HEK293 (cell line): Measurements from ENCODE around the gene NOP56.

Experiments used
- CTCF ChIA-PET: fragments of 350-600 bp; formaldehyde crosslinking; extraction: SDS; loops from one replicate; lab custom pipeline; 2021; ENCODE audit warnings: antibody characterized with exemption; lab: Yijun Ruan, JAX
- POLR2A ChIA-PET: fragments of 300-600 bp; formaldehyde crosslinking; extraction: SDS; loops from one replicate; lab custom pipeline; 2020; ENCODE audit warnings: antibody characterized with exemption, inconsistent platforms; lab: Yijun Ruan, JAX
- H3K27ac ChIP-seq: fragments of 200-500 bp; sonication (Bioruptor generic); 2 replicates; pipeline ENCODE4 v1.5.1; 2014; ENCODE audit warnings: low read depth, low read length, control low read depth, inconsistent platforms; ENCODE audit errors: extremely low read depth
- H3K36me3 ChIP-seq, 2 experiments: fragments of 200-500 bp in 1 of 2; sonication (Bioruptor generic) in 1 of 2; 1 replicate in 1 of 2; 2 replicates in 1 of 2; pipeline ENCODE4 v1.5.1; 2014 to 2017; ENCODE audit warnings: inconsistent platforms in 2 of 2, low read length in 2 of 2; ENCODE audit not compliant: control insufficient read depth in 2 of 2, insufficient read depth in 1 of 2
- H3K4me1 ChIP-seq: fragments of 200-500 bp; sonication (Bioruptor generic); 2 replicates; pipeline ENCODE4 v1.5.1; 2014; ENCODE audit warnings: mild to moderate bottlenecking, low read length, inconsistent platforms; ENCODE audit not compliant: control insufficient read depth, insufficient read depth
- H3K4me3 ChIP-seq: 2 replicates; pipeline ENCODE4 v1.5.1; 2011; ENCODE audit warnings: low read depth, mild to moderate bottlenecking, control low read depth, low read length, moderate library complexity
- H3K9me3 ChIP-seq: fragments of 200-500 bp; sonication (Bioruptor generic); 2 replicates; pipeline ENCODE4 v1.5.1; 2014; ENCODE audit warnings: low read depth, low read length, inconsistent platforms; ENCODE audit not compliant: control insufficient read depth, insufficient read depth
- SALL2 ChIP-seq: fragments of 450-650 bp; formaldehyde crosslinking; IDR thresholded peaks from 2 replicates; pipeline ENCODE4 v1.5.0; 2017; ENCODE audit warnings: missing biosample characterization, mild to moderate bottlenecking, missing genetic modification characterization, borderline replicate concordance
- TRIM28 ChIP-seq: IDR thresholded peaks from 2 replicates; pipeline ENCODE4 v1.6.1; 2011; ENCODE audit warnings: low read length, control low read depth, borderline replicate concordance
- YY2 ChIP-seq: fragments of 450-650 bp; formaldehyde crosslinking; IDR thresholded peaks from 2 replicates; pipeline ENCODE4 v1.5.1; 2016; ENCODE audit warnings: missing biosample characterization, missing genetic modification characterization
- ZFP3 ChIP-seq: fragments of 450-650 bp; formaldehyde crosslinking; IDR thresholded peaks from 2 replicates; pipeline ENCODE4 v1.5.1; 2016; ENCODE audit warnings: low read depth, missing biosample characterization, missing genetic modification characterization
- ZIC2 ChIP-seq: fragments of 450-650 bp; formaldehyde crosslinking; IDR thresholded peaks from 2 replicates; pipeline ENCODE4 v1.5.1; 2016; ENCODE audit warnings: missing biosample characterization, missing genetic modification characterization
- ZNF133 ChIP-seq: fragments of 450-650 bp; formaldehyde crosslinking; IDR thresholded peaks from 2 replicates; pipeline ENCODE4 v1.5.1; 2016; ENCODE audit warnings: missing biosample characterization, missing genetic modification characterization
- ZNF138 ChIP-seq: fragments of 450-650 bp; formaldehyde crosslinking; IDR thresholded peaks from 2 replicates; pipeline ENCODE4 v1.5.1; 2016; ENCODE audit warnings: missing biosample characterization, missing genetic modification characterization, borderline replicate concordance
- ZNF155 ChIP-seq: fragments of 450-650 bp; formaldehyde crosslinking; IDR thresholded peaks from 2 replicates; pipeline ENCODE4 v1.5.1; 2016; ENCODE audit warnings: missing biosample characterization, missing genetic modification characterization
- ZNF221 ChIP-seq: fragments of 450-650 bp; formaldehyde crosslinking; IDR thresholded peaks from 2 replicates; pipeline ENCODE4 v1.5.1; 2017; ENCODE audit warnings: missing biosample characterization, missing genetic modification characterization, borderline replicate concordance
- ZNF394 ChIP-seq: fragments of 450-650 bp; formaldehyde crosslinking; IDR thresholded peaks from 2 replicates; pipeline ENCODE4 v1.5.1; 2016; ENCODE audit warnings: missing biosample characterization, missing genetic modification characterization, mild to moderate bottlenecking, moderate library complexity, borderline replicate concordance
- ZNF423 ChIP-seq: fragments of 450-650 bp; formaldehyde crosslinking; IDR thresholded peaks from 2 replicates; pipeline ENCODE4 v1.5.1; 2016; ENCODE audit warnings: missing biosample characterization, missing genetic modification characterization
- ZNF501 ChIP-seq: fragments of 450-650 bp; formaldehyde crosslinking; IDR thresholded peaks from 2 replicates; pipeline ENCODE4 v1.5.1; 2016; ENCODE audit warnings: missing biosample characterization, missing genetic modification characterization
- ZNF707 ChIP-seq: fragments of 450-650 bp; formaldehyde crosslinking; IDR thresholded peaks from 2 replicates; pipeline ENCODE4 v1.5.1; 2016; ENCODE audit warnings: missing biosample characterization, missing genetic modification characterization
- ZNF76 ChIP-seq: fragments of 450-650 bp; formaldehyde crosslinking; IDR thresholded peaks from 2 replicates; pipeline ENCODE4; 2016; ENCODE audit warnings: low read depth, missing biosample characterization, missing genetic modification characterization, borderline replicate concordance
- ZNF791 ChIP-seq: fragments of 450-650 bp; formaldehyde crosslinking; IDR thresholded peaks from 2 replicates; pipeline ENCODE4 v1.5.1; 2016; ENCODE audit warnings: missing biosample characterization, missing genetic modification characterization
- ZXDB ChIP-seq: fragments of 450-650 bp; formaldehyde crosslinking; IDR thresholded peaks from 2 replicates; pipeline ENCODE4 v1.5.1; 2016; ENCODE audit warnings: missing biosample characterization, missing genetic modification characterization
- TF ChIP-seq, protein P1 (sequence below): fragments of 450-650 bp; formaldehyde crosslinking; IDR thresholded peaks from 2 replicates; pipeline ENCODE4 v1.5.1; 2016; ENCODE audit warnings: missing biosample characterization, missing genetic modification characterization, low read depth
- TF ChIP-seq, protein P2 (sequence below): sonication (generic); formaldehyde crosslinking; IDR thresholded peaks from 2 replicates; pipeline ENCODE4 v1.8.1; 2022; ENCODE audit warnings: mild to moderate bottlenecking, moderate library complexity, missing genetic modification reagents
- TF ChIP-seq, protein P3 (sequence below): fragments of 450-650 bp; formaldehyde crosslinking; IDR thresholded peaks from 2 replicates; pipeline ENCODE4 v1.5.1; 2016; ENCODE audit warnings: missing biosample characterization, missing genetic modification characterization
- TF ChIP-seq, protein P4 (sequence below): fragments of 450-650 bp; formaldehyde crosslinking; conservative IDR thresholded peaks from 2 replicates; pipeline ENCODE4 v1.5.1; 2016; ENCODE audit warnings: low read depth, missing biosample characterization, missing genetic modification characterization
- TF ChIP-seq, protein P5 (sequence below): fragments of 450-650 bp; formaldehyde crosslinking; IDR thresholded peaks from 2 replicates; pipeline ENCODE4; 2016; ENCODE audit warnings: missing biosample characterization, missing genetic modification characterization
- TF ChIP-seq, protein P6 (sequence below): fragments of 450-650 bp; formaldehyde crosslinking; IDR thresholded peaks from 2 replicates; pipeline ENCODE4 v1.5.1; 2017; ENCODE audit warnings: missing biosample characterization, missing genetic modification characterization
- TF ChIP-seq, protein P7 (sequence below): fragments of 450-650 bp; formaldehyde crosslinking; IDR thresholded peaks from 2 replicates; pipeline ENCODE4 v1.5.1; 2017; ENCODE audit warnings: missing biosample characterization, missing genetic modification characterization

Gene NOP56

DNA sequence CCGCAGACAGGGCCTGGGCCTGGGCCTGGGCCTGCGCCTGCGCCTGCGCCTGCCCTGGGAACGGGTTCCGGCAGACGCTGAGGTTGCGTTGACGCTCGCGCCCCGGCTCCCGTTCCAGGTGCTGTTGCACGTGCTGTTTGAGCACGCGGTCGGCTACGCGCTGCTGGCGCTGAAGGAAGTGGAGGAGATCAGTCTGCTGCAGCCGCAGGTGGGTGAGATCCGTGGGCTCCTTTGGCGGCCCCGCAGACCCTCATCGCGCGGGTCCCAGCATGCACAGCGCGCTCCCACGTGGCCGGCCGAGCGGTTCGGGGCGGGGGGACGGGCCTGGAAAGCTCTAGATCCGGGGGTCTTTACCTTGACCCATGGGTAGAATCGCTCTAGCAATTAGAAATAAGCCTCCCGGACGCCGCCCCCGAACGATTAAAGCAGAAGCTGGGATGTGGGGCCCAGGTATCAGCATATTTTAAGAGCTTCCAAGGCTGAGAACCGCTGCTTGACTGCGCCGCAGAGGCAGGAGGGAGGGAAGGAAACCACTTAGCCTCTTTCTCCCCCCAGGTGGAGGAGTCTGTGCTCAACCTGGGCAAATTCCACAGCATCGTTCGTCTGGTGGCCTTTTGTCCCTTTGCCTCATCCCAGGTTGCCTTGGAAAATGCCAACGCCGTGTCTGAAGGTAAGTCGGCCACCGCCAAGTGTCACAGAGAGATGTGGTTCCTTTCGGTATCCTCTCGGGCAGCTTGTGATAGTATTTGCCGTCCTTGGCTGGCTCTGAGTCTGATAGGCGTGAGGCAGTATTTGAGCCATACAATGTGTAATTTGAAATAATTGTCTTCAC lies 508 bp downstream of the NOP56 start:
- peaks cover 7% of the 10 kb centered on the region for H3K4me1 ChIP-seq
- H3K36me3 ChIP-seq: peaks cover 37 to 51% of the 10 kb centered on the region in 2 experiments
- POLR2A ChIA-PET: interaction anchor here (0.6 to 6.7 kb wide), 27 partner anchors 9 to 549 kb away, joined by 3 to 133 read pairs (median 5); partner anchors contain the start of genes IDH3B and SNRPB
- peak overlapping the region; percentile 84 for H3K4me3 ChIP-seq
- no peaks in the 10 kb centered on the region for H3K9me3 ChIP-seq
- CTCF ChIA-PET: interaction anchor here (0.5 to 16.0 kb wide), 3 partner anchors 11 to 200 kb away, joined by 3 to 166 read pairs (median 6); no protein-coding TSS in a partner anchor
- peak overlapping the region; percentile 97 for H3K27ac ChIP-seq
- TF ChIP-seq ZNF791 (tag by site-specific recombination): no peak
- TF ChIP-seq, protein P1, sequence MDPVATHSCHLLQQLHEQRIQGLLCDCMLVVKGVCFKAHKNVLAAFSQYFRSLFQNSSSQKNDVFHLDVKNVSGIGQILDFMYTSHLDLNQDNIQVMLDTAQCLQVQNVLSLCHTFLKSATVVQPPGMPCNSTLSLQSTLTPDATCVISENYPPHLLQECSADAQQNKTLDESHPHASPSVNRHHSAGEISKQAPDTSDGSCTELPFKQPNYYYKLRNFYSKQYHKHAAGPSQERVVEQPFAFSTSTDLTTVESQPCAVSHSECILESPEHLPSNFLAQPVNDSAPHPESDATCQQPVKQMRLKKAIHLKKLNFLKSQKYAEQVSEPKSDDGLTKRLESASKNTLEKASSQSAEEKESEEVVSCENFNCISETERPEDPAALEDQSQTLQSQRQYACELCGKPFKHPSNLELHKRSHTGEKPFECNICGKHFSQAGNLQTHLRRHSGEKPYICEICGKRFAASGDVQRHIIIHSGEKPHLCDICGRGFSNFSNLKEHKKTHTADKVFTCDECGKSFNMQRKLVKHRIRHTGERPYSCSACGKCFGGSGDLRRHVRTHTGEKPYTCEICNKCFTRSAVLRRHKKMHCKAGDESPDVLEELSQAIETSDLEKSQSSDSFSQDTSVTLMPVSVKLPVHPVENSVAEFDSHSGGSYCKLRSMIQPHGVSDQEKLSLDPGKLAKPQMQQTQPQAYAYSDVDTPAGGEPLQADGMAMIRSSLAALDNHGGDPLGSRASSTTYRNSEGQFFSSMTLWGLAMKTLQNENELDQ (tag by site-specific recombination): no peak
- peak; percentile 42; the same call in 1 of the 2 replicates for TF ChIP-seq ZNF501
- TF ChIP-seq, protein P2, sequence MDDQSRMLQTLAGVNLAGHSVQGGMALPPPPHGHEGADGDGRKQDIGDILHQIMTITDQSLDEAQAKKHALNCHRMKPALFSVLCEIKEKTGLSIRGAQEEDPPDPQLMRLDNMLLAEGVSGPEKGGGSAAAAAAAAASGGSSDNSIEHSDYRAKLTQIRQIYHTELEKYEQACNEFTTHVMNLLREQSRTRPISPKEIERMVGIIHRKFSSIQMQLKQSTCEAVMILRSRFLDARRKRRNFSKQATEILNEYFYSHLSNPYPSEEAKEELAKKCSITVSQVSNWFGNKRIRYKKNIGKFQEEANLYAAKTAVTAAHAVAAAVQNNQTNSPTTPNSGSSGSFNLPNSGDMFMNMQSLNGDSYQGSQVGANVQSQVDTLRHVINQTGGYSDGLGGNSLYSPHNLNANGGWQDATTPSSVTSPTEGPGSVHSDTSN (CRISPR knock-in tag): peak; percentile 60; the same call in 1 of the 2 replicates
- TF ChIP-seq ZNF76 (tag by site-specific recombination): peak; percentile 92
- no peak for TF ChIP-seq ZNF394 (tag by site-specific recombination)
- TF ChIP-seq, protein P3, sequence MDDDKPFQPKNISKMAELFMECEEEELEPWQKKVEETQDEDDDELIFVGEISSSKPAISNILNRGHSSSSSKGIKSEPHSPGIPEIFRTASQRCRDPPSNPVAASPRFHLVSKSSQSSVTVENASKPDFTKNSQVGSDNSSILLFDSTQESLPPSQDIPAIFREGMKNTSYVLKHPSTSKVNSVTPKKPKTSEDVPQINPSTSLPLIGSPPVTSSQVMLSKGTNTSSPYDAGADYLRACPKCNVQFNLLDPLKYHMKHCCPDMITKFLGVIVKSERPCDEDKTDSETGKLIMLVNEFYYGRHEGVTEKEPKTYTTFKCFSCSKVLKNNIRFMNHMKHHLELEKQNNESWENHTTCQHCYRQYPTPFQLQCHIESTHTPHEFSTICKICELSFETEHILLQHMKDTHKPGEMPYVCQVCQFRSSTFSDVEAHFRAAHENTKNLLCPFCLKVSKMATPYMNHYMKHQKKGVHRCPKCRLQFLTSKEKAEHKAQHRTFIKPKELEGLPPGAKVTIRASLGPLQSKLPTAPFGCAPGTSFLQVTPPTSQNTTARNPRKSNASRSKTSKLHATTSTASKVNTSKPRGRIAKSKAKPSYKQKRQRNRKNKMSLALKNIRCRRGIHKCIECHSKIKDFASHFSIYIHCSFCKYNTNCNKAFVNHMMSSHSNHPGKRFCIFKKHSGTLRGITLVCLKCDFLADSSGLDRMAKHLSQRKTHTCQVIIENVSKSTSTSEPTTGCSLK (tag by site-specific recombination): no peak
- TF ChIP-seq, protein P4, sequence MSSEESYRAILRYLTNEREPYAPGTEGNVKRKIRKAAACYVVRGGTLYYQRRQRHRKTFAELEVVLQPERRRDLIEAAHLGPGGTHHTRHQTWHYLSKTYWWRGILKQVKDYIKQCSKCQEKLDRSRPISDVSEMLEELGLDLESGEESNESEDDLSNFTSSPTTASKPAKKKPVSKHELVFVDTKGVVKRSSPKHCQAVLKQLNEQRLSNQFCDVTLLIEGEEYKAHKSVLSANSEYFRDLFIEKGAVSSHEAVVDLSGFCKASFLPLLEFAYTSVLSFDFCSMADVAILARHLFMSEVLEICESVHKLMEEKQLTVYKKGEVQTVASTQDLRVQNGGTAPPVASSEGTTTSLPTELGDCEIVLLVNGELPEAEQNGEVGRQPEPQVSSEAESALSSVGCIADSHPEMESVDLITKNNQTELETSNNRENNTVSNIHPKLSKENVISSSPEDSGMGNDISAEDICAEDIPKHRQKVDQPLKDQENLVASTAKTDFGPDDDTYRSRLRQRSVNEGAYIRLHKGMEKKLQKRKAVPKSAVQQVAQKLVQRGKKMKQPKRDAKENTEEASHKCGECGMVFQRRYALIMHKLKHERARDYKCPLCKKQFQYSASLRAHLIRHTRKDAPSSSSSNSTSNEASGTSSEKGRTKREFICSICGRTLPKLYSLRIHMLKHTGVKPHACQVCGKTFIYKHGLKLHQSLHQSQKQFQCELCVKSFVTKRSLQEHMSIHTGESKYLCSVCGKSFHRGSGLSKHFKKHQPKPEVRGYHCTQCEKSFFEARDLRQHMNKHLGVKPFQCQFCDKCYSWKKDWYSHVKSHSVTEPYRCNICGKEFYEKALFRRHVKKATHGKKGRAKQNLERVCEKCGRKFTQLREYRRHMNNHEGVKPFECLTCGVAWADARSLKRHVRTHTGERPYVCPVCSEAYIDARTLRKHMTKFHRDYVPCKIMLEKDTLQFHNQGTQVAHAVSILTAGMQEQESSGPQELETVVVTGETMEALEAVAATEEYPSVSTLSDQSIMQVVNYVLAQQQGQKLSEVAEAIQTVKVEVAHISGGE (tag by site-specific recombination): no peak
- TF ChIP-seq ZIC2 (tag by site-specific recombination): no peak
- TF ChIP-seq ZNF138 (tag by site-specific recombination): no peak
- TF ChIP-seq ZNF423 (tag by site-specific recombination): no peak
- TF ChIP-seq ZFP3: no peak
- no peak for TF ChIP-seq ZNF155
- TF ChIP-seq ZNF707 (tag by site-specific recombination): no peak
- no peak; the same call in 1 of the 2 replicates for TF ChIP-seq YY2
- peak; percentile 38 for TF ChIP-seq ZXDB (tag by site-specific recombination)
- TF ChIP-seq, protein P5, sequence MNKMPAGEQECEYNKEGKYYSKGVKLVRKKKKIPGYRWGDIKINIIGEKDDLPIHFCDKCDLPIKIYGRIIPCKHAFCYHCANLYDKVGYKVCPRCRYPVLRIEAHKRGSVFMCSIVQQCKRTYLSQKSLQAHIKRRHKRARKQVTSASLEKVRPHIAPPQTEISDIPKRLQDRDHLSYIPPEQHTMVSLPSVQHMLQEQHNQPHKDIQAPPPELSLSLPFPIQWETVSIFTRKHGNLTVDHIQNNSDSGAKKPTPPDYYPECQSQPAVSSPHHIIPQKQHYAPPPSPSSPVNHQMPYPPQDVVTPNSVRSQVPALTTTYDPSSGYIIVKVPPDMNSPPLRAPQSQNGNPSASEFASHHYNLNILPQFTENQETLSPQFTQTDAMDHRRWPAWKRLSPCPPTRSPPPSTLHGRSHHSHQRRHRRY (tag by site-specific recombination): no peak
- TF ChIP-seq ZNF221 (tag by site-specific recombination): no peak
- TF ChIP-seq, protein P6, sequence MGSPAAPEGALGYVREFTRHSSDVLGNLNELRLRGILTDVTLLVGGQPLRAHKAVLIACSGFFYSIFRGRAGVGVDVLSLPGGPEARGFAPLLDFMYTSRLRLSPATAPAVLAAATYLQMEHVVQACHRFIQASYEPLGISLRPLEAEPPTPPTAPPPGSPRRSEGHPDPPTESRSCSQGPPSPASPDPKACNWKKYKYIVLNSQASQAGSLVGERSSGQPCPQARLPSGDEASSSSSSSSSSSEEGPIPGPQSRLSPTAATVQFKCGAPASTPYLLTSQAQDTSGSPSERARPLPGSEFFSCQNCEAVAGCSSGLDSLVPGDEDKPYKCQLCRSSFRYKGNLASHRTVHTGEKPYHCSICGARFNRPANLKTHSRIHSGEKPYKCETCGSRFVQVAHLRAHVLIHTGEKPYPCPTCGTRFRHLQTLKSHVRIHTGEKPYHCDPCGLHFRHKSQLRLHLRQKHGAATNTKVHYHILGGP: no peak
- TF ChIP-seq, protein P7, sequence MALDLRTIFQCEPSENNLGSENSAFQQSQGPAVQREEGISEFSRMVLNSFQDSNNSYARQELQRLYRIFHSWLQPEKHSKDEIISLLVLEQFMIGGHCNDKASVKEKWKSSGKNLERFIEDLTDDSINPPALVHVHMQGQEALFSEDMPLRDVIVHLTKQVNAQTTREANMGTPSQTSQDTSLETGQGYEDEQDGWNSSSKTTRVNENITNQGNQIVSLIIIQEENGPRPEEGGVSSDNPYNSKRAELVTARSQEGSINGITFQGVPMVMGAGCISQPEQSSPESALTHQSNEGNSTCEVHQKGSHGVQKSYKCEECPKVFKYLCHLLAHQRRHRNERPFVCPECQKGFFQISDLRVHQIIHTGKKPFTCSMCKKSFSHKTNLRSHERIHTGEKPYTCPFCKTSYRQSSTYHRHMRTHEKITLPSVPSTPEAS: no peak
- TF ChIP-seq ZNF133 (tag by site-specific recombination): no peak
- no peak for TF ChIP-seq TRIM28
- TF ChIP-seq SALL2 (tag by site-specific recombination): no peak
